Subcutaneous adipose tissue (tissue), 4 donors: Measurements from ENCODE around the gene NMRK1. TPM values are rescaled to one million over a fixed set of nuclear protein-coding genes. Genes with fewer than 3 reads are reported as not detected.

Experiments
- CTCF ChIP-seq: fragments of 450-650 bp; IDR thresholded peaks from one replicate; pipeline ENCODE4 v1.5.1; 2016; ENCODE audit warnings: low read depth, mild to moderate bottlenecking, control low read depth, antibody characterized with exemption, moderate library complexity
- total RNA-seq, 4 donors: library from RNA; depleted of rRNA; stranded (reverse); fragments of >200 nt; gene quantifications; one replicate each; pipeline ENCODE4 v1.1.0, GENCODE V29; 2016

NMRK1 gene
- total RNA-seq, 4 donors from 2014 or later, result 23.6 to 44.1 (median 29.3) TPM

- TF ChIP-seq CTCF, result no peak
Observed at GRCh38 chr9:75054368-75055001, 33.5 kb downstream of the NMRK1 start.

GRCh38 chr9:75053869-75054268 lies 34.1 kb downstream of the NMRK1 start:
- no peak for TF ChIP-seq CTCF

- TF ChIP-seq CTCF, result no peak
Observed at GRCh38 chr9:75051285-75051684, 36.7 kb downstream of the NMRK1 start.

- TF ChIP-seq CTCF, result no peak
Observed at GRCh38 chr9:75047506-75047905, 40.4 kb downstream of the NMRK1 start.

- no peak for TF ChIP-seq CTCF
Observed at GRCh38 chr9:75046725-75047345, 41.1 kb downstream of the NMRK1 start.

GRCh38 chr9:75041041-75041440 lies 46.9 kb downstream of the NMRK1 start:
- TF ChIP-seq CTCF, result no peak

- no peak for TF ChIP-seq CTCF
Observed at GRCh38 chr9:75039801-75040200, 48.2 kb downstream of the NMRK1 start.
